ENCODE results near the gene PITPNM1. TPM values are rescaled to one million over a fixed set of nuclear protein-coding genes. Genes with fewer than 3 reads are reported as not detected.
"Not testable (repeated sequence)": the region's sequence is repeated elsewhere in the genome, so short reads cannot be mapped to it uniquely, and the experiment has no call there.

The PITPNM1 gene
- total RNA-seq = 17.1 TPM

DNA sequence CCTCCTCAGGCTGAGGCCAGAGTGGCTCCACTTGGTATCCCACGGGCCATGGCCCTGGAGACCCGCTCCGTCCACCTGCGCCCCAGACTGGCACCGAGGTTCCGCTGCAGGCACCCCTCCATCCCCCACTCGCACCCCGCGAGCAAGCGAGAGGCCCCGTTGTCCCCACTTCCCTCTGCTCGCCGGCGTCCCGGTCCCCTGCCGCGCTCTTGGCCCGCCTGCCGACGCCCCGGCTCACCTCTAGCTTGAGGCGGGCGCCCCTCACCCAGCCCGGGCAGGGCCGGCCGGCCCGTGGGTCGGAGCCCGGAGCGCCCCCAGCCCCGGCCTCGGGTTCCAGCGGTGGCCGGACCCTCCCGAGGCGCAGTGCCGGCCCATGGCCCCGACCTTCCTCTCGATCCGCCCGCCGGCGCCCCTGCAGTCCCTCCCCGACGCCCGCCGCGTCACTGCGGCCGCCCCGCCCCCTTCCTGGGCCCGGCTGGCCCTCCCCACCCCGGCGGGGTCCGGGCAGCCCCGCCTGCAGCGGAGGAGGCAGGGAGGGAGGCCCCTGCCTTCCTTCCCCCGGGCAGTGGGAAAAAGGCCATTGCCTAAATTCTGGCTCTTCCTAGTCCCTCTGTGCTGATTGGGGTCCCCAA, at the start of gene PITPNM1:
Gene PITPNM1, minus strand, starts transcription at position 414 of the 632 bp plus-strand sequence. CDS start 1,183 bp downstream, outside the sequence.
- DNase-seq = peak; percentile 70

DNA sequence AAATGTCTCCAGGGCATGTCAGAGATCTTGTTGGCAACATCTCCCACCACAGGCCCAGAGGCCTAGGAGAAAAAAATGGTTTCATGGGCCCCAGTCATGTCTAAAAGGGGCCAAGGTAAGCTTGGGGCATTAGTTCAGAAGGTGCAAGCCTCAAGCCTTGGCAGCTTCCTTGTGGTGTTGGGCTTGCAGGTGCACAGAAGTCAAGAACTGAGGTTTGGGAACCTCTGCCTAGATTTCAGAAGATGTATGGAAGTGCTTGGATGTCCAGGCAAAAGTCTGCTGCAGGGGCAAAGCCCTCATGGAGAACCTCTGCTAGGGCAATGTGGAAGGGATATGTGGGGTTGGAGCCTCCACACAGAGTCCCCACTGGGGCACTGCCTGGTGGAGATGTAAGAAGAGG, 46.5 kb upstream of the PITPNM1 start:
- not testable (repeated sequence) for DNase-seq

DNA sequence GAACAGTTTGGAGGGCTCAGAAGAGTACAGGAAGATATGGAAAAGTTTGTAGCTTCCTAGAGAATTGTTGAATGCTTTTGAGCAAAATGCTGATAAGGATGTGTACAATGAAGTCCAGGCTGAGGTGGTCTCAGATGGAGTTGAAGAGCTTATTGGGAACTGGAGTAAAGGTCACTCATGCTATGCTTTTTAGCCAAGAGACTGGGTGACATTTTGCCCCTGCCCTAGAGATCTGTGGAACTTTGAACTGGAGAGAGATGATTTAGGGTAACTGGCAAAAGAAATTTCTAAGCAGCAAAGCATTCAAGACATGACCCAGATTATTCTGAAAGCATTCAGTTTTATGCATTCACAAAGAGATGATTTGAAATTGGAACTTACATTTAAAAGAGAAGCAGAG, 46.0 kb upstream of the PITPNM1 start:
- DNase-seq = no peak

DNA sequence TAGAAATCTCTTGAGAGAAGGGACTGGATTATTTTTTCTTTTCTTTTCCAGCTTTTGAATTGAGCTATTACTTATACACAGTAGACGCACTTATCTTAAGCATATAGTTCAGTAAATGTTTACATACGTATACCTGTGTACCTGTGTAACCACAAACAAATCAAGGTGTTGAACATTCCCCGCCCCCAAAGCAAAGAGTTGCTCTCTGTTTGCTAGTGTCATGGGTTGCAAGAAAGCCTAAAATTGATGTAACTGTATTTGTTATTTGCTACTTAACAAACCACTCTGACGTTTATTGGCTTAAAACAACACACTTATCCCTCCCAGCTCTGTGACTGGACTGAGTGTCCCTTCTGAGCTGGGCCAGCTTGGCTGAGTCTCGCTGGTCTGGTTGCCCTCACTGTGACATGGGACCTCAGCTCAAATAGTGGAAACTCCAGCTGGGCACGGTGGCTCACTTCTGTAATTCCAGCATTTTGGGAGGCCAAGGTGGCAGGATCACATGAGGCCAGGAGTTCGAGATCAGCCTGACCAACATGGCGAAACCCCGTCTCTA, 43.5 kb upstream of the PITPNM1 start:
- no peak for DNase-seq

DNA sequence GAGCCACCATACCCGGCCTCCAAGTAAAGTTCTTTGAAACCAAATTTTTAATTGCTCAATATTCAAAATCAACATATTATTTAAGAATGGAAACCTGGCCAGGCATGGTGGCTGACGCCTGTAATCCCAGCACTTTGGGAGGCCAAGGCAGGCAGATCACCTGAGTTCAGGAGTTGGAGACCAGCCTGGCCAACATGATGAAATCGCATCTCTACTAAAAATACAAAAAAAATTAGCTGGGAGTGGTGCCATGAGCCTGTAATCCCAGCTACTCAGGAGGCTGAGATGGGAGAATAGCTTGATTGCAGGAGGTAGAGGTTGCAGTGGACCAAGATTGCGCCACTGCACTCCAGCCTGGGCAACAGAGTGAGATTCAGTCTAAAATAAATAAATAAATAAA, 42.9 kb upstream of the PITPNM1 start:
- not testable (repeated sequence) for DNase-seq

DNA sequence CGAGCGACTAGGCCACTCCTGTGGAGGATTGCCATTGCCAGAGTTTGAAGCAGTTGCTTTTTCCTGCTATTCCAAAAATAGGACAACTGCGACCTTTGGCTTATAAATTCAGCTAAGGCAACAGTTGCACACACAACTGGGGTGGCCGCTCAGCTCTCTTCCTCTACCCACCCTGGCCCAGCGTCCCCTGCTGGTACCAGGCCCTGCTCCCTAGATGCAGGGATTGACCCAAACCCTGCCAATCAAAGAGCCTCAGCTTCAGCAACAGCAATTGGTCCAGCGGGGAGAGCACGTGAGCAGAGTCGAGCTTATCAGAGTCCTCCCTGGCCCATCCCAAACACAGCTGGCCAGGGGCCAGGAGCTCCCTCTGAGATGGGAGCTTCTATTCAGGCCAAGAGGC, 40.1 kb upstream of the PITPNM1 start:
- peak; percentile 61 for DNase-seq

DNA sequence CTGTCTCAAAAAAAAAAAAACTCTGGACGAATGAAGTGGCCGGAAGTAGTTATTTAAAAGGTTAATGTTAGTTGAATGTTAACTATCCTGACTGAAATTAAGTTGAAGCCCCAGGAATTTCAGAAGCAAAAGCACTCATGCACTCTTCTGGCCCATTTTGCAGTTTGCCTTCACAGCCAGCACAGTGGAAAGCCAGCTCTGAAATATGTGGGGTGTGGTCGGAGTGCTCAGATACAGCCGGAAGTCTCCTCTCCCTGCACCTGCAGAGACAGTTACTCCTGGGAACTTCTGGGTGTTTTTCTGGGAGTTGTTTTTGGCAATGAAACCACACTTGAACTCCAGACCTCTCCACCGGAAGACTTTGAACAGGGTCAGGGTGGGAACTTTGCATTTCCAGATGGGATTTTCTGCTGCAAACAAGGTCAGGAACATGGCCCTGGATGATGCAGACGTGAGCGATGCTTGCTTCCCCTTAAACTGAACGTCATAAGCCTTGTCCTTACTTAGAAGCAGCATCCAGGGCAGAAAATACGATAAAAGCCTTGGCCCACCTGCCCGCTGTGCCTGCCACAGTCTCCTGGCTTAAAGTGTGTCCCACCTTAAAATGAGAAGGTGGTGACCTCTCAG, 39.6 kb upstream of the PITPNM1 start:
- peak; percentile 25 for DNase-seq

DNA sequence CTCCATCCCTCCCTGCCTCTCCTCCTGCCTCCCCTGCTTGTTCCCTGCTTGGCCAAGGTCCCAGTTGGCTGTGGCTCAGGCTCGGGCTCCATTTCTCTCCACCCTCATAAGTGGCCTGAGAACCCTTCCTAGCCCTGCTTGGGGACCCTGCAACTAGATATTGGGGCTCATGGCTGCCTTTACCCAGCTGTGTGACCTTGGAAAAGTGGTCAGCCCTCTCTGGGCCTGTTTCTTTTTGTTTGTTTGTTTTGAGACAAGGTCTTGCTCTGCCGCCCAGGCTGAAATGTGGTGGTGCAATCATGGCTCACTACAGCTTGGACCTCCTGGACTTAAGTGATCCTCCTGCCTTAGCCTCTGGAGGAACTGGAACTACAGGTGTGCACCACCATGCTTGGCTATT, 38.4 kb upstream of the PITPNM1 start:
- DNase-seq = no peak

DNA sequence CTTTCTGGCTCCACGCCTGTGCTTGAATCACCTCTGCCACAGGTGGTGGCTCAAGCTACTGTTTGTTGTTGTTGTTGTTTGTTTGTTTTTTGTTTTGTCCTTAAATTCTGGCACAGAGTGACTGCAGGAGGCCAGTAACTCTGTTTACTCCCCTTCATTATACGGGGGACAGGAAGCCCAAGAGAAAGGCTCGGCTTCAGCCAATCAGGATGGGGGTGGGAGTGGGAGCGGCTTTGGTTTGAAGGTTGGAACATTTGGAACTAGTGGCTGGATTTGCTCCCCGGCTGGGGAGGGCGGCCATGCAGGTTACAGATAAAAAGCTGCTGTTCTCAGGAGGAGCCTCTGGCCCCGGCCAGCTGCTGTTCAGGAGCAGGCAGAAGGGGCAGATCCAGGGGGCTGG, 37.8 kb upstream of the PITPNM1 start:
- DNase-seq = no peak

DNA sequence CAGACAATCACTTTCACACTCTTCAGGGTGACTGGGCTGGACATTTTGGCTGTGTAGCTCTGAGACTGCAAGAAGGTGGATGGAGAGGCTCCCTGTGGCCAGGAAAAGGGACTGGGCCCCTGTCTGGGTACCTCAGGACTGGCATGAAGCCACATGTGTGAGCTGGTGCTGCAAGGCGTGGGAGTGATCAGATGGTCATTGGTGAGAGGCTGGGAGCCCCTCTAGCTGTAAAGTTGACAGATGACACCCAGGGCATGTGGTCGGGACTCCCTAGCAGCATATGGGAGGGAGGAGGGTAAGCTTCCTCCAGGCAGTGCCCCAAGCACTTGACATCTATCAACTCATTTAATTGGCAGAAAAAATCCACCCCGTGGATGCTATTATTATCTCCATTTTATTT, 37.0 kb upstream of the PITPNM1 start:
- no peak for DNase-seq

DNA sequence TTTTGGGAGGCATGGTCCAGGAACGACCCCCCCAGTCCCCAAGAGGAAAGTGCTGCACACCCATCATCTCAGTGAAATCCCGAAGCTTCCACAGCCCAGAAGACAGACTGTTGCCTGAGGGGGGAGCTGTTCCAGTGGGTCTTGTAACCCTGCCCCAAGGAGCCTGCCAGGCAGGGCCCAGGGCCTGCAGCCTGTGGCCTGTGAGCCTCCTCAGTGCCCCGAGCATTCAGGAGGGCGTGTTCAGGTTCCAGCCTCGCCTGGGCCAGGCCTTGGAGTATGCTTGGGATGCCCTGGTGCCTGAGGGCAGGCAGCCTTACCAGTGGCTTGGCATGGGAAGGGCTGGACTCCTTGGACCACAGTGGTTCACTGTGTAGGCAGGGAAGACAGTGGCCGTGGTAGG, 36.0 kb upstream of the PITPNM1 start:
- DNase-seq = no peak

DNA sequence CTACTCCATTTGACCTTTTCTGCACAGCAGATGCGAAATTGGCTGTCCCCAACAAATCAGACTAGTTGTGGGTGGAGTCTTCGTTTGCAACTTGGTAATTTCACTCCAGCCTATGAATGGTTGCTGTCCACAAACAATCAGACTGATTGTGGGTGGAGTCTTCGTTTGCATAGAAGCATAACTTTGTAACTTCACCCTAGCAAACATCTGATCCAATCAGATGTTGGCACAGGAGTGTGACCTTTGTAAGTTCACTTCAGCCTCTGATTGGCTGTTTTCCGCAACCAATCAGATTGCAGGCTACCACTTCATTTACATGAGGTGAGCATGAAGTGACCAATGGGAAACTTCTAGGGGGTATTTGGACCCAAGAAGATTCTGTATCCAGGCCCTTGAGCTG, 34.4 kb upstream of the PITPNM1 start:
- DNase-seq = no peak

DNA sequence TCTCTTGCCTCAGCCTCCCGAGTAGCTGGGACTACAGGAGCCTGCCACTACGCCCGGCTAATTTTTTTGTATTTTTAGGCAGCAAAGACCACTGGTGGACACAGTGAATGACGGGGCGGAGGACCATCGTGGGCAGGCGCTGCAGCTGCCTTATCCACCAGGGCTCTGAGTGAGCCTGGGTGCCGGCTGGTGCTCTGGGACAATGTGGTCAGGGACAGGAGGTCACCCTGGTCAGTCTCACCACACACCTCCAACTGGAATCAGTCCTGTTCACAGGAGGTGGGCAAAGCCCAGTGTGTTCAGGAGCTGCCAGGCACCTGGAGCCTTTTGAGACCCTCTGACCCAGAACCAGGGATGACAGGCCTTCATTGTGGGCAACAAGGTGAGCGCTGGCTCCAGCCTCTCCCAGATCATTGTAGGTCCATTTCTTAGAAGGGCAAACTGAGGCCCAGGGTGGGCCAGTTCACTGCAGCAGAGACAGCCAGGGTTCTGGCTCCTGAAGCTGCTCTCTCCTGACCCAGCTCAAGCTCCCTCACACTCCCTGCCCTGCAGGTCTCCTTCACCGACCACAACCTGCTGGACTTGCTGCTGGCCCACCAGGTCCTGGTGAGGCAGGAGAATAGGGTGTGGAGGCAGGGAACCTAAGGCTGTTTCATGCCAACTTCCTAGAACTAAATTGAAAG, 33.8 kb upstream of the PITPNM1 start:
- no peak for DNase-seq

DNA sequence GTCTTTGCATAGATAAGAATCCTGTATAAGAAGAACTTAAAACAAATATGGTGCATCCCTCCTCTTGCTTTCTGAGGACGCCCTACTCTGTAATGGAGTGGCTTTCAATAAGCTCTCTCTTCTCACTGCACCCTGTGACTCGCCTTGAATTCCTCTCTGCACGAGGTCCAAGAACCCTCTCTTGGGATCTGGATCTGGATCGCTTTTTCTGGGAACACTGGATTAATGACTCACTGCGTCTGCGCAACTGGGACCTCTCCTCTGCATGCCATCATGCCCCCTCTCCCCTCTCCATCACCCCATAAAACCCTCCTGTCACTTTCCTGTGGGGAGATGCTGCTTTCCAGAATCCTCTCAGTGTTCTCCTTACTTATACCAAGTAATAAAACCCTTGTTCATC, 33.1 kb upstream of the PITPNM1 start:
- DNase-seq = no peak

DNA sequence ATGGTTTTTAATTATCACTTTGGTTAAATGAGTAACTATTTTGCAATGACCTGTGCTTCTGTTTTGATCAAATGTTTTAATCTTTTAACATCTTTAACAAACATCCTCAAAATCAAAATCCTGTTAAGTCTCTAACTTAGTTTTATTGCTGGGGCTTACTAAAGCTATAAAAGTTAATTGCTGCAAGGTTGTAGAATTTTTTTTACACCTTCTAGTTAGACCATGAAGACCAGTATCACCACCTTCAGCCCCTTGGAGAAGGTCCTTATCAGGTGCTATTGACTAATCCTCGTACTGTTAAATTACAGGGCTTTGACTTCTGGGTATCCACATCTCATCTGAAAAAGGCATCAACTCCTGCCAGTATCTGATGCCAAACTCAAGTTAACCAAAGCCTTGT, 30.4 kb upstream of the PITPNM1 start:
- no peak for DNase-seq

DNA sequence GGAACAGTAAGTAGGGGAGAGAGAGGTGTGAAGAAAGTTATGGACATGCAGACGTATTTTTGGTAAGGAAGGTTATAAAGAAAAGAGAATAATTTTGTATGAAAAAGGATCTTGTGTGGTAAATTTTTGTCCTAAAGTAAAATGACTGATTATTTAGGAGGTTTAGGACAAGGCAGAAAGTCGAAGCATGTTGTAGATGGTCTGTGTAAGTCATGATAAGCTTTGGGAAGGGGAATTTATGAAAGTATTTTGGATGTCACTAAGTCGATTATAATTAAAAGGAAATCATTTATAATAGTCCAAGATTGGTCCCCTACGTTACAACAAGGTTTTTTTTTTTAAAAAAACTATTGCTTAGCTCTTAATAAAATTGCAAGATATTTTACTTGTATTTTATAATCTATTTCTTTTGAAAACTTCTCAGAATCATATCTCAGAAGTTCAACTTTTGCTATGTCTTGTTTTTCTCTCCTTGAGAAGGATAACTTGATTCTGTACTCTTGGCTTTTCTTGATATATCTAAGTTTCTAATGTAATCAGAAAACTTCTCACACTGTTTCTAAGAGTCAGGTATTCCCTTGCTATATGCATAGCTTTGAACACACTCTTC, 29.0 kb upstream of the PITPNM1 start:
- no peak for DNase-seq

DNA sequence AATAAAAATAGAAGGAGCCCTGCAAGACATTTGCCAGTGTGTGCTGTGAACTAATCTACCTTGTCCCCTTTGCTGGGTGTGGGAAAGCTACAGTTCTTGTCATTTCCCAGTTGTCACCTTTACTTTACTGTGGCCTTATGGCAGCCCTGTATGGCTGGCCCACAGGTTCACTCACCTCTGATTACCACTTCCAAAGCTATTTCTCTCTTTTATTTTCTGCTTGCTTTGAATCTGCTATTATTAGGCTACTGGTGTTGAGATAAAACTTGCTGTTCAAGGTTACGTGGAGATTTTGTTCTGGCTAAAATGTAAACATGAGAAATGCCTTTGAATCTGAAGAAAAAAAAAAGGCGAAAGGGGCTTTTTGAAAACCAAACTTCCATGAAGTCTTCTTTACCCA, 27.7 kb upstream of the PITPNM1 start:
- no peak for DNase-seq

DNA sequence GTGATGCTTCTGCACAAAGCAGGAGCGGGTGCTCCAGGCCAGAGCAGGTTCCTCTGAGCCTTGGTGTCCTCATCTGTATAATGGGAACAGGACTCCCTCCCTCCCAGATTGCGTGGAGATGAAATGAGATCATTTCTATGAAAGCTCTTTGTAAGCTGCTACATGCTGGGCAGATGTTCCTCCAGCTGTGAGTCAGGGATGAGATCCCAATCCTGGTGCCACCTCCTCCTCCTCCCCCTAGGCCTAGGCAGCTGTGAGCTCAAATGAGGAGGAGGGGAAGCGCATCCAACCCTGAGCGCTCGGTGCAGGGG, 25.1 kb upstream of the PITPNM1 start:
- no peak for DNase-seq

DNA sequence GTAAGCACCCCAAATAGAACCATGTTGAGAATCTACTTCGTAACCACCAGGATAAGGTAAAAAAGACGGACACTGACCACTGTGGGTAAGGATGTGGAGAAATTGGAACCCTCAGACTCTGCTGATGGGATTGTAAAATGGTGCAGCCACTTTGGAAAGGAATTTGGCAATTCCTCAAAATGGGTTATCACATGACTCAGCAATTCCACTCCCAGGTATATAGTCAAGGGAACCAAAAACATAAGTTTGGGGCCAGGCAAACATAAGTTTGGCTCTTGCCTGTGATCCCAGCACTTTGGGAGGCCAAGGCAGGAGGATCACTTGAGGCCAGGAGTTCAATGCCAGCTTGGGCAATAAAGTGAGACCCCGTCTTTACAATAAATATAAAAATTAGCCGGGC, 23.2 kb upstream of the PITPNM1 start:
- DNase-seq = no peak

DNA sequence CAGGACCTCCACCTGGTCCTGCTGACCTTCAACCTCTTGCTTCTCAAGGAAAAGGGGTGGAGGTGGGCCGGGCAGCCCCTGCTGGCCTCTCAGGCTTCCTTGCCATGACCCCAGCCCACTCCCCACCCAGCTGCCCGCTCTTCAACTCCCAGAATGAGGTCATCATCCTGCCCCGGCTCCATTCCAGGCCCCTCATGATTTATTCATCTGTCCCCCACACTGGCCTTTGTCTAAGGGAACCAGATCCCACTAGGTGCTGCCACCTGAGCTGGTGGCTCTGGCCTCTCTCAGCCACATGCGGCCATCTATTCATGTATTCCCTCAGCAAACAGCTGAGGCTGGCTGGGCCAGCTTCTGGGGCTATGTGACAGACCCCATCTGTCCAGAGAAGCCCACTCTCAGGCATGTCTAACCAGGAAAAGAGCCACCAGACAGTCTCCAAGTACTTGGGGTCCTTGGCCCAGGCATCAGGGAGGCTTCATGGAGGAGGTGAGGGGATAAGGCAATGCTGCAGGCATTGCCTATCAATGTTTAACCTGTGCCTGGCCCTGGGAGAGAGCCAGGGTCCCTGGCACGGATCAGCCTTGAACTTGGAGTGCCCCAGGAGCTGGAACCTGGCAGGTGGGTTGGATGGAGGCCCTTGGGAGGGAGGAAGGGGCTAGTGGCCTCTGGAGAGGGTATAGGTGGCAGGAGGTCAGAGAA, 20.3 kb upstream of the PITPNM1 start:
- no peak for DNase-seq

DNA sequence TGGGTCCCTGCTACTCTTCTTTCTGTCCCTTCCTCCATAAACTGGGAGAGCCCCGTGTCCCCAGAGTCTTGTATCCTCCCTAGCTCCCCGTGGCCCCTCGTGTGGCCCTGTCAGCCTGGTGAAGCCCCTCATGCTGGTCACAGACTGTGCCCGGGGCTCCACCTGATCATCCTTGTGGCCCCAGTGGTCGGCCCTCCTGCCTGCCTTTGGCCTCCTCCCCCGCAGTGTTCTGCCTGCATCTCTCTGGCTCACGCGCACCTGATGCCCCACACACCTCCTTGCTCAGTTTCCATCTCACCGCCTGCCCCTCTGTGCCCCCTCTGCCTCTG, 19.3 kb upstream of the PITPNM1 start:
- DNase-seq = no peak

DNA sequence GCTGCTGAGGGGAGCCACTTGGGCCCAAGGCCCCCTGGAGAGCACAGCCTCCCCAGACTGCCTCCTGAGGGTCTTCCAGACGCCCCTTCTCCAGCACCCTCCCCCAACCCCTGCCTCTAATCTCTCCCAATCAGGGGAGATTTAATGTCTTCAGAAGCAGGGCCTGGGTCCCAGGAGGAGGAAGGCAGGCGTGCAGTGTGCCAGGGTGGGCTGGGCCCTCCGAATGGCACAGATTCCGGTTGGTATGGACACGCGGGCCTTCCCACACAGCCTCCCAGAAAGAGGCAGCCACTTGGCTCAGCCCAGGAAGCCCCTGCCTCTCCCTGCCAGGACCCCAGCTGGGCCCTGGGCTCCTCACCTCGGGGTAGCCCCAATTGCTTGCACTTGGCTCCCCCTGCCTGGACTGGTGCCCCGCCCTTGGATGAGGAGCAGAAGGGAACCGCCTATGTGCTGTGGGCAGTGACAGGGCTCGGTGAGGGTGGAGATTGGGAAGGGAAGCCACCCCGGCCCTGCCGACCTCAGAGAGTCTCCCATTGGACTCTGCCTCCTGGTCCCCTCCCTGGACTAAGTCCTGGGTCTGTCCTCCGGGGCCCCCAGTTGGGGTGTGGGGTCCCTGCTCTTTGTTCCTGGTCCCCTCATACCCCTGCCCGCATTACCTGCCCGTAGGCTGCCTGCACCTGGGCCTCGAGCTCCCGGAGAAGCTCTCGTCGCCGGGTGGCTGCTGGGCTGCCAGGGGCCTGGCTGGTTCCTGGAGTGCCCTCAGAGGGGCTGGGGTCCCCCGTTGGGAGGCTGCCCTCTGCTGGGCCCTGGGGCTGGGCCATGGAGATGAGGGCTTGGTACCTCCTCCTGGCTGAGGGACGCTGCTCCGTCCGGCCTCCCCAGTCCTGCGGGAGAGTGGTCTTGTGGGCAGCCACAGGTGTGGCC, 18.7 kb upstream of the PITPNM1 start:
- peak; percentile 26 for DNase-seq
